Spinal cord (tissue), 10 donors: ENCODE measurements around the gene STXBP1. TPM values are rescaled to one million over a fixed set of nuclear protein-coding genes. Genes with fewer than 3 reads are reported as not detected.

Experiments used
- DNase-seq, 6 donors: peaks; one replicate each; pipeline versions ENCODE4 v3.0.0 to v3.0.0-alpha.2; 2013 to 2015; ENCODE audit warnings: low spot score in 6 of 6, low read depth in 4 of 6
- H3K27ac ChIP-seq: one replicate; pipeline ENCODE4 v1.5.1; 2013; ENCODE audit warnings: low read depth, low read length, control low read depth
- H3K27me3 ChIP-seq: one replicate; pipeline ENCODE4 v1.6.1; 2013; ENCODE audit warnings: low read length; ENCODE audit not compliant: control insufficient read depth, insufficient read depth
- H3K36me3 ChIP-seq: one replicate; pipeline ENCODE4 v1.6.1; 2013; ENCODE audit warnings: low read length; ENCODE audit not compliant: control insufficient read depth, insufficient read depth
- H3K4me1 ChIP-seq: one replicate; pipeline ENCODE4 v1.6.1; 2013; ENCODE audit warnings: low read length; ENCODE audit not compliant: control insufficient read depth, insufficient read depth
- H3K4me3 ChIP-seq: one replicate; pipeline ENCODE4 v1.5.1; 2013; ENCODE audit warnings: low read depth, low read length, control low read depth
- H3K9me3 ChIP-seq: one replicate; pipeline ENCODE4 v1.6.1; 2013; ENCODE audit warnings: low read length; ENCODE audit not compliant: control insufficient read depth, insufficient read depth
- WGBS: methylation state at CpG from one replicate; pipeline ENCODE4 v1.1.5; 2013; ENCODE audit warnings: missing lambda C conversion rate; ENCODE audit not compliant: insufficient coverage; 5-methylcytosine and 5-hydroxymethylcytosine counted together
- polyA plus RNA-seq, 2 donors: library from polyadenylated mRNA; unstranded; fragments of 120-200 nt; gene quantifications; one replicate each; pipeline ENCODE4 v1.2.1, GENCODE V29; 2013; ENCODE audit not compliant: insufficient read length in 2 of 2
- total RNA-seq, 2 donors: library from RNA; depleted of rRNA in 1 of 2; stranded (reverse); fragments of 120-200 nt in 1 of 2; fragments of >200 nt in 1 of 2; gene quantifications; one replicate each; pipeline versions ENCODE4 v1.2.3 to v1.2.4, GENCODE V29; 2013 to 2014
- donor health status: healthy.

STXBP1 gene
- total and polyA plus RNA-seq, 4 donors: 45.0 to 301 (median 190) TPM

DNA sequence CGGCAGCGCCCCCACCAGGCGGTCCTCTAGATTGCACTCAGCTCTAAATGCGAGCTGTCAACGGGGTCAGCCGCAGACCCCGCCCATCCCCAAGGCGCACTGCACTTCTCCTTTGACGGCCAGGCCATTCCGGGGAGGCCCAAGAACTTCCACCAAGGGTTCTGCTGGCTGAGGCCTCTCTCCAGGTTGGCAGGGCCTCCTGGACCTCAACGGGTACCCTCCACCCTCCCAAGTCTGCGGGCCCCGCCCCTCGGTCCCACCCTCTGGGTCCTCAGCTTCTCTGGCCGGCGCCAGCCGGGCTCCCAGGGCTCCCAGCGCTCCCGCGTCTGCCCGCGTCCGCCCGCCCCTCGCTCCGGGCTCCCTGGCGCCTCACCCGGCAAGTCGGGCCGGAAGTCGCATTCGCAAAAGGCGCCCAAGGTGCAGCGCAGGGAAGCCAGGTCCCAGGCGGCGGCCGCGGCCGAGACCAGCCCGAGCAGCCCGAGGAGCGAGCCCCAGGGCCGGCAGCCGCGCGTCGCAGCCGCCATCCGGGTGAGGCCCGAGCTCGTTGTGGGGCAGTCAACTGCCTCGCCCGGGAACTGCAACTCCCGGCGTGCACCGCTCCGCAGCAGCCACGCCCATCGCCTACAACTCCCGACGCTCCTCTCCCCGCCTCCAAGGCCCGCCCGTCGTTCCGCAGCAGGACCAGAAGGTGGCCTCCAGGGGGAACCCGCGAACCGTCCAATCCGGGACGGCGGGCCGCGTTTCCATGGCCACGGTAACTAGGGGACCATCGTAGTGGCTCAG, 122.9 kb downstream of the STXBP1 start, which contains the start of gene TOR2A:
TOR2A (minus strand) TSS at position 548 of the 783 bp plus-strand sequence; CDS start at position 524, 24 bp downstream.
- under 1% methylated on average over 76 of the region's 76 CpGs for WGBS
- Histone ChIP-seq H3K4me1 (peaks cover 24% of the 10 kb centered on the region), H3K27me3 (no peaks in the 10 kb centered on the region), H3K9me3 (no peaks in the 10 kb centered on the region), H3K36me3 (peaks cover 55% of the 10 kb centered on the region), H3K4me3 (peak within 1 kb of the TSS; percentile 74), H3K27ac (peak within 1 kb of the TSS; percentile 92)
- peak; percentile 91 to 99 (median 96) for DNase-seq

DNA sequence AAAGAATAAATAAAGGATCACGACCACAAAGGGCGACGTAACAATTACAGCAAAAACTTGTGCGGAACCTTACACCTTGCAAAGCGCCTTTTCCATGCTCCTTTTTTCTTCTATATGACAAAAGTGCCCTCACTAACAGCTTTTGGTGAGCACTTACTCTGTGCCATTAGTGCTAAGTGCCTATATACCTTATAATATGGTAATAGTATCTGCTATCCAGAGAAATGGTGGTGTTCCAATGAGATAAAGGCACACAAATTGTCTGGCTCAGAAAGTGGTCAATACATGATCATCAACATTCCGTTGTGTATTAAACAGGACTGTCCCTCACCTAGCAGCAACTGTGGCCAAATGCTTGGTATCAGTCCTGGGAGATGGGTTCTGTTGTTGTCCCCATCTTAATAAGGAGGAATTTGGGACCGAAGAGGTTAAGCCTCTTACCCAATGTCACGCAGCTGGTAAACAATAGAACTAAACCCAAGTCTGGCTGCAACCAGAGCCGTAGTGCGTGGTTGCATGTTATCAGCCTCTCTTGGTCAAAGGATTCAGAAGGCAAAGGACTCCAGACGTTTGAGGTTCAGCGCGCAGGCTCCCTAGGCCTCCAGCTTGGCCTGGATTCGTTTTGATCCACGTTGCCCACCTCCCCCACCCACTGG, 123.6 kb downstream of the STXBP1 start:
- WGBS: 30% methylated on average over 11 of the region's 15 CpGs
- Histone ChIP-seq H3K27me3 (no peaks in the 10 kb centered on the region), H3K27ac (peak overlapping the region; percentile 67), H3K36me3 (peaks cover 52% of the 10 kb centered on the region), H3K4me3 (peak overlapping the region; percentile 74), H3K4me1 (peaks cover 24% of the 10 kb centered on the region), H3K9me3 (no peaks in the 10 kb centered on the region)
- DNase-seq: peak in 2 of 6 donors; percentile 44 to 82

DNA sequence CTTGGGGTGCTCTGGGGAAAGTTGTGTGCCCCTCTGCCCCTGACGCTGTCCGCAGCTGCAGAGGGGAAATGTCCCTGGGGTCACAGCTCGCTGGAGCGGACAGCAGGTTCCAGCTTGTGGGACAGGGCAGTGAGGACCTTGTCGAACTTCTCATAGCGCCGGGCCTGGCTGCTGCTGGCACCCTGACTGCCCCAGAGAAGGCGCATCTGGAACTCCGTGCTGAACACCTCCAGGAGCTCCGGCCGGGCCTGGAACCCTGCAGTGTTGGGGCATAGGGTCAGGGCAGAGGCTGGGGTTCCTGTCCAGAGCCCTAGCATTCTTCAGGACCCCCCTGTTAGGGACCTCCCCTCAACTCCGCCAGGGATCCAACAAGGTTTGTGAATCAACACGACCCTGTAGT, 126.6 kb downstream of the STXBP1 start:
- Histone ChIP-seq H3K36me3 (peaks cover 39% of the 10 kb centered on the region), H3K9me3 (no peaks in the 10 kb centered on the region), H3K4me1 (peaks cover 38% of the 10 kb centered on the region), H3K27me3 (no peaks in the 10 kb centered on the region), H3K27ac (no peak overlapping the region), H3K4me3 (no peak overlapping the region)
- DNase-seq: no peak
- 93% methylated on average over 9 of the region's 13 CpGs for WGBS

DNA sequence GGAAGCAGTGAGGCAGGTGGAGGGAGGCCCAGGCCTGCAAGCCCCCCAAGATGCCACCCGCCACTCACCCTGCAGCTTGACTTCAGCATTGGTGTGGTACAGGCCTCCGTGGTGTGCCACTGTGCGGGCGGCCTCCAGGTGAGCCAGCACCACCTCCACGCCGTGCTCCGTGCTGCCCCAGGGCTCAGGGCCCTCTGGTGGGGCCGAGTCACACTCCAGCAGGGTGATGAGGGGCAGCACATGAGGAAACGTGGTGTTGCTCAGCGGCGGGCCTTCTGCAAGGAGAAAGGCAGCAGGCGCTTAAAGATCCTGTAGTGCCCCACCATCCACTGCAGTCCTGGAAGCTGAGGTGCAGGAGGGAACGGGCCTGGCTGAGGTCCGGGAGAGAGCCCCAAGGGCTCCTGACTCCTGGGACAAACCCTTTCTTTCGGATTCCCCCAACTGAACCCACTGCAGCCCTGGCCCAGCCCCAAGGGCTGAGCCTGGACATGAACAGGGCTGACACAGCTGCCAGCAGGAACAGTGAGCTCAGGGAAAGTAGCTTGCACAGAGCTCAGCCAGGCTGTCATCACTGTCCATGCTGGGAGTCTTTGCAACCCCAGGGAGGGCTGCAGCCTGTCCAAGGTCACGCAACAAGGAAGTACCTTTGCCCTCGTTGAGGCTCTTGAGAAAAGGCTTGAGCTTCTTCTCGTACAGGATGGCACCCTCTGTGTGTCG, 127.7 kb downstream of the STXBP1 start:
- WGBS: 90% methylated on average over 18 of the region's 19 CpGs
- H3K27ac ChIP-seq: no peak overlapping the region
- no peak for DNase-seq

DNA sequence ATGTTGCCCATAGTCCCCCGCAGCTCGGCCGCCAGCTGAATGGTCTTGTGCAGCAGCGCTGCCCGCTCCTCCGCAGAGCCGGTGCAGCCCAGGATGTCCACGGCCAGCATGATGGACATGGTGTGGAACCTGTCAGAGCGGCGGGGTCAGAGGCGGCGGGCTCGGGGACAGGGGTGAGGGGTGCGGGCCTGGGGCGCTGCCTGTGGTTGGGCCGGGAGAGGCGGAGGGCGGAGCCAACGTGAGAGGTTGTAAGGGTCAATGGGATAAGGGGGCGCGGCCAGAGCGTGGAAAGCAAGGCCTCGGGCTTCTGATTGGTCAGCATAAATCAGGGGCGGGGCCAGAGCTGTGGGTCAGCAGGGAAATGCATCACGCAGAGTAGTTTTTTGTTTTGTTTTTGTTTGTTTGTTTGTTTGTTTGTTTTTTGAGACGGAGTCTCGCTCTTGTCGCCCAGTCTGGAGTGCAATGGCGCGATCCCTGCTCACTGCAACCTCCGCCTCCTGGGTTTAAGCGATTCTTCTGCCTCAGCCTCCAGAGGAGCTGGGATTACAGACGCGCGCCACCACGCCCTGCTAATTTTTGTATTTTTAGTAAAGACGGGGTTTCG, 129.9 kb downstream of the STXBP1 start:
- peak overlapping the region; percentile 10 for H3K27ac ChIP-seq
- DNase-seq: peak in 2 of 6 donors; percentile 85 to 89
- WGBS: 15% methylated on average over 38 of the region's 38 CpGs

More for the DNA sequence above, 127.7 kb downstream of the STXBP1 start:
- H3K4me3 ChIP-seq: no peak overlapping the region
- peaks cover 27% of the 10 kb centered on the region for H3K4me1 ChIP-seq
- H3K36me3 ChIP-seq: peaks cover 44% of the 10 kb centered on the region
- no peaks in the 10 kb centered on the region for H3K9me3 ChIP-seq
- no peaks in the 10 kb centered on the region for H3K27me3 ChIP-seq

More for the DNA sequence above, 129.9 kb downstream of the STXBP1 start:
- Histone ChIP-seq H3K4me3 (peak overlapping the region; percentile 43), H3K27me3 (no peaks in the 10 kb centered on the region), H3K4me1 (peaks cover 21% of the 10 kb centered on the region), H3K36me3 (peaks cover 49% of the 10 kb centered on the region), H3K9me3 (no peaks in the 10 kb centered on the region)

Other genes with a start within 250 kb of the STXBP1 start
- 10 to 100 TPM; 15.7 to 20.8 TPM for gene SLC2A8, start 215.1 kb upstream of the STXBP1 start, total RNA-seq
- 10 to 100 TPM; 27.9 to 32.3 TPM for gene SLC2A8, start 215.1 kb upstream of the STXBP1 start, polyA plus RNA-seq
- 10 to 100 TPM in 1 of 2 donors, 1 to 10 TPM in 1; 8.8 to 12.2 TPM for gene ZNF79, start 187.9 kb upstream of the STXBP1 start, total RNA-seq
- gene ZNF79, start 187.9 kb upstream of the STXBP1 start, polyA plus RNA-seq: 1 to 10 TPM; 5.3 to 6.1 TPM
- 1,000 to 10,000 TPM in 1 of 2 donors, 100 to 1,000 TPM in 1; 442 to 1,810 TPM for gene RPL12, start 160.9 kb upstream of the STXBP1 start, total RNA-seq
- 1,000 to 10,000 TPM in 1 of 2 donors, 100 to 1,000 TPM in 1; 996 to 1,029 TPM for gene RPL12, start 160.9 kb upstream of the STXBP1 start, polyA plus RNA-seq
- 10 to 100 TPM; 14.7 to 18.8 TPM for gene LRSAM1, start 160.8 kb upstream of the STXBP1 start, total RNA-seq
- 10 to 100 TPM; 35.4 to 44.5 TPM for gene LRSAM1, start 160.8 kb upstream of the STXBP1 start, polyA plus RNA-seq
- 10 to 100 TPM in 1 of 2 donors, 1 to 10 TPM in 1; 1.1 to 22.6 TPM for gene CFAP157, start 94.7 kb downstream of the STXBP1 start, total RNA-seq
- gene CFAP157, start 94.7 kb downstream of the STXBP1 start, polyA plus RNA-seq: 10 to 100 TPM; 27.6 to 28.0 TPM
- 10 to 100 TPM; 11.7 to 19.0 TPM for gene PTRH1, start 103.4 kb downstream of the STXBP1 start, total RNA-seq
- 10 to 100 TPM; 14.8 to 17.1 TPM for gene PTRH1, start 103.4 kb downstream of the STXBP1 start, polyA plus RNA-seq
- under 1 TPM in 1 of 2 donors, not detected in 1; 0.61 TPM for gene TTC16, start 103.8 kb downstream of the STXBP1 start, total RNA-seq
- under 1 TPM; 0.38 to 0.63 TPM for gene TTC16, start 103.8 kb downstream of the STXBP1 start, polyA plus RNA-seq
- gene TOR2A, start 123.0 kb downstream of the STXBP1 start, total RNA-seq: 1 to 10 TPM; 6.2 to 7.7 TPM
- 10 to 100 TPM; 21.8 to 23.5 TPM for gene TOR2A, start 123.0 kb downstream of the STXBP1 start, polyA plus RNA-seq
- 10 to 100 TPM in 1 of 2 donors, 1 to 10 TPM in 1; 9.4 to 11.6 TPM for gene SH2D3C, start 166.4 kb downstream of the STXBP1 start, total RNA-seq
- gene SH2D3C, start 166.4 kb downstream of the STXBP1 start, polyA plus RNA-seq: 10 to 100 TPM; 23.8 to 29.4 TPM
- 10 to 100 TPM; 39.8 to 59.7 TPM for gene CDK9, start 173.8 kb downstream of the STXBP1 start, total RNA-seq
- gene CDK9, start 173.8 kb downstream of the STXBP1 start, polyA plus RNA-seq: 100 to 1,000 TPM; 119 to 148 TPM
- gene FPGS, start 190.6 kb downstream of the STXBP1 start, total RNA-seq: 10 to 100 TPM; 17.8 to 33.7 TPM
- 10 to 100 TPM; 42.2 to 50.1 TPM for gene FPGS, start 190.6 kb downstream of the STXBP1 start, polyA plus RNA-seq
- gene ENG, start 242.4 kb downstream of the STXBP1 start, total RNA-seq: 10 to 100 TPM in 1 of 2 donors, 1 to 10 TPM in 1; 6.3 to 14.5 TPM
- 10 to 100 TPM; 44.6 to 46.9 TPM for gene ENG, start 242.4 kb downstream of the STXBP1 start, polyA plus RNA-seq